ENCODE data around the gene SRRD. TPM values are rescaled to one million over a fixed set of nuclear protein-coding genes. Genes with fewer than 3 reads are reported as not detected.

SRRD gene
- total RNA-seq, 1 experiment from 2014 or later: 25.6 TPM

- CTCF ChIA-PET: no interaction called here
- no peaks in the 10 kb centered on the region for H3K27me3 Mint-ChIP-seq (ENCODE audit: unreplicated experiment)
These were observed 30.9 kb downstream of the SRRD start for GRCh38 chr22:26514419-26515161.

GRCh38 chr22:26515931-26516330 is 32.3 kb downstream of the SRRD start:
- no peak overlapping the region for H3K27ac Mint-ChIP-seq (ENCODE audit: unreplicated experiment)
- H3K4me1 Mint-ChIP-seq (ENCODE audit: low read depth, unreplicated experiment): peaks cover 13% of the 10 kb centered on the region
- BruUV-seq (replicated peaks): no TSS peak
- intact Hi-C loops (cut with micrococcal nuclease; ENCODE audit: unreplicated experiment): no loop called here
- H3K36me3 Mint-ChIP-seq (ENCODE audit: insufficient read depth, unreplicated experiment): peaks cover 31% of the 10 kb centered on the region
- CTCF ChIA-PET: interaction anchor here (0.7 kb wide), 1 partner anchor 228 kb away, joined by 3 read pairs; no protein-coding TSS in a partner anchor
- no peak overlapping the region for H3K4me3 Mint-ChIP-seq (ENCODE audit: low read depth, unreplicated experiment)
- no peak for TF ChIP-seq CTCF (IDR thresholded peaks at IDR 0.05; ENCODE audit: unreplicated experiment)
- H3K9me3 Mint-ChIP-seq (ENCODE audit: low read depth, unreplicated experiment): no peaks in the 10 kb centered on the region
- DNase-seq: no peak
- no peaks in the 10 kb centered on the region for H3K27me3 Mint-ChIP-seq (ENCODE audit: unreplicated experiment)

More at GRCh38 chr22:26514419-26515161, 30.9 kb downstream of the SRRD start:
- BruUV-seq (replicated peaks): no TSS peak
- TF ChIP-seq CTCF (IDR thresholded peaks at IDR 0.05; ENCODE audit: unreplicated experiment): no peak
- intact Hi-C loops (cut with micrococcal nuclease; ENCODE audit: unreplicated experiment): no loop called here
- no peak for DNase-seq
- peak overlapping the region; percentile 99 for H3K27ac Mint-ChIP-seq (ENCODE audit: unreplicated experiment)
- H3K4me3 Mint-ChIP-seq (ENCODE audit: low read depth, unreplicated experiment): no peak overlapping the region
- H3K9me3 Mint-ChIP-seq (ENCODE audit: low read depth, unreplicated experiment): no peaks in the 10 kb centered on the region
- H3K36me3 Mint-ChIP-seq (ENCODE audit: insufficient read depth, unreplicated experiment): peaks cover 39% of the 10 kb centered on the region
- H3K4me1 Mint-ChIP-seq (ENCODE audit: low read depth, unreplicated experiment): peaks cover 13% of the 10 kb centered on the region

GRCh38 chr22:26516503-26516902 is 32.8 kb downstream of the SRRD start:
- intact Hi-C loops (cut with micrococcal nuclease; ENCODE audit: unreplicated experiment): no loop called here
- TF ChIP-seq CTCF (IDR thresholded peaks at IDR 0.05; ENCODE audit: unreplicated experiment): no peak
- BruUV-seq (replicated peaks): no TSS peak
- peaks cover 13% of the 10 kb centered on the region for H3K4me1 Mint-ChIP-seq (ENCODE audit: low read depth, unreplicated experiment)
- no peaks in the 10 kb centered on the region for H3K9me3 Mint-ChIP-seq (ENCODE audit: low read depth, unreplicated experiment)
- H3K27ac Mint-ChIP-seq (ENCODE audit: unreplicated experiment): no peak overlapping the region
- CTCF ChIA-PET: interaction anchor here (0.6 to 0.7 kb wide), 2 partner anchors 38 to 229 kb away, joined by 3 to 4 read pairs; no protein-coding TSS in a partner anchor
- no peaks in the 10 kb centered on the region for H3K27me3 Mint-ChIP-seq (ENCODE audit: unreplicated experiment)
- DNase-seq: no peak
- peaks cover 26% of the 10 kb centered on the region for H3K36me3 Mint-ChIP-seq (ENCODE audit: insufficient read depth, unreplicated experiment)
- no peak overlapping the region for H3K4me3 Mint-ChIP-seq (ENCODE audit: low read depth, unreplicated experiment)

GRCh38 chr22:26517429-26517828 is 33.8 kb downstream of the SRRD start:
- no peak for TF ChIP-seq CTCF (IDR thresholded peaks at IDR 0.05; ENCODE audit: unreplicated experiment)
- Mint-ChIP-seq H3K27ac (ENCODE audit: unreplicated experiment) (peak overlapping the region; percentile 93), H3K9me3 (ENCODE audit: low read depth, unreplicated experiment) (no peaks in the 10 kb centered on the region), H3K4me1 (ENCODE audit: low read depth, unreplicated experiment) (peaks cover 13% of the 10 kb centered on the region), H3K27me3 (ENCODE audit: unreplicated experiment) (no peaks in the 10 kb centered on the region), H3K36me3 (ENCODE audit: insufficient read depth, unreplicated experiment) (peaks cover 16% of the 10 kb centered on the region), H3K4me3 (ENCODE audit: low read depth, unreplicated experiment) (no peak overlapping the region)
- BruUV-seq (replicated peaks): no TSS peak
- intact Hi-C loops (cut with micrococcal nuclease; ENCODE audit: unreplicated experiment): no loop called here
- CTCF ChIA-PET: no interaction called here
- no peak for DNase-seq
